ENCODE measurements around the gene ME3.

The ME3 gene

DNA sequence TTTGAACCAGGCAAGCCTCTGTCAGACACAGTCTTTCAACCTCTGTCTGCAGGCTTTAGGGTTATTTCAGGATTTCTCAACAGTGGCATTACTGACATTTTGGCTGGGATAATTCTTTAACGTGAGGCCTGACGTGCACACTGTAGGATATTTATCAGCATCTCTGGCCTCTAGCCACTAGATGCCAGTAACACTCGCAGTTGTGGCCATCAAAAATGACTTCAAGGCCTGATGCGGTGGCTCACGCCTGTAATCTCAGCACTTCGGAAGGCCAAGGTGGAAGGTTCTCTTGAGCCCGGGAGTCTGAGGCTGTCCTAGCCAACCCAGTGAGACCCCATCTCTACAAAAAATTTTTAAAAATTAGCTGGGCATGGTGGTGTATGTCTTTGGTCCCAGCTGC lies 184.7 kb downstream of the ME3 start:
- no peak for DNase-seq (ENCODE audit: low read depth)

DNA sequence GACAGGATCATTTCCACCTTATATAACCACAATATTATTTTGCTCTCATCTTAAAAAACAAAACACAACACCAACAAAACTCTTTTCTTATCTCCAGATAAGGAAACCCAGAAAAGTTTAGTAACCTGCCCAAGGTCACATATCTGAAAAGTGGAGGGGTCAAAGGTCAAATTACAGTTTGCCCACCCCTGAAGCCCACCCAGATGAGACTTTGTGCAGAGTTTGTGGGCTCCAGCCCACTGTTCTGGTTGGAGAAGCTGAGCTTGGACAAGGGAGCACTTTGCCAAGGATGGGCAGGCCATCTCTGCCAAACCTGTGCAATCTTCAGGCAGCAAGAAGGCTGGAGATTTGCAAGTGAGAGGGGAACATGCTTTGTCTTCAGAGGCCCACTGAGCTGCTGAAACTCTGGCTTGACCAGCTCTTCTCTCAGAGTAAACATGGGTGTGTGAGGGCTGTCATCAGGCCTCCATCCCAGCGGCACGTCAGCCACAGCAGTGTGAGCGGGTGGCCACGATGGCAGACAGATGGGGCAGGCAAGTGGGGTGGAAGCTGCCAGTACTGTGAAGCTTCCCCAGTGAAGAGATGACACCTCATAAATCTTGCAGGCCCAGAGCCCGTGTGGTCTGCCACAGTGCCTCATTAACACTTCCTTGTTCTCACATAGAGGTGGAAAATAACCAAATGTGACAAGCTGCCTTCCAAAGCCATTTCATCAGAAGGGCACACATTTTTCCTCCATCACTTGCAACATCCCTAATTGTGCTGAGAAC lies 186.0 kb downstream of the ME3 start:
- DNase-seq (ENCODE audit: low read depth), result no peak

DNA sequence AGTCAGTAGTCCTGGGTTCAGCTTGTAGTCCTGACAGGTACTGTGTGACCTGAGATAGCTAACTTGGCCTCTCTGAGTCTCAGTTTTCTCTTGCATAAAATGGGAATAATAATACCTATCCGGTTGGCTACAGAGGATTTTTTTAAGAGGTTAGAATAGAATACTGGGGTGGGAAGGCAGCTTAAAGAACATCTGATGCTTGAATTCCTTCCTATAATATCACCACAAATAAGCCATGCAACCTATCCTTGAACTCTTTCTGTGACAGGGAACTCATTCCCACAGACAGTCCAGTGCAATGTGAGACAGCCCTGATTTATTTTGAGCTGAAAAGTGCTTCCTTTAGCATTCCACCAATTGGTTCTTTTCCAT lies 187.6 kb downstream of the ME3 start:
- no peak for DNase-seq (ENCODE audit: low read depth)

GRCh38 chr11:86483940-86484794 lies 188.2 kb downstream of the ME3 start:
- no peak for DNase-seq (ENCODE audit: low read depth)

DNA sequence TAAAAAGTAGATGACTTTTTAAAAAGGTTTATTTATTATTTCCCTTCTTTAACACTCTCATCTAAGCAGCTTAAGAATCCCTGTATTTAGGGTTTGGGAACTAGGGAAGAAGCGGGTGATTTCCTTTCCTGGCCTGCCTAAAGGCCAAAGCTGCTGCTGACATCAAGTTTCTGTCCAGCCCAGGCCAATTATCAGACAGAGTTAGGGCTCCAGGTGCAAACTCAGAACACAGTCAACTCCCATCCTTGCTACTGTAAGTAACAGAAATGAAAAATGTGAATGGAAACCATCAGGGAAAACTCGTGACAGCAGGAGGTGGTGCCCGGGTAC lies 188.8 kb downstream of the ME3 start:
- no peak for DNase-seq (ENCODE audit: low read depth)

GRCh38 chr11:86482692-86483091 lies 189.7 kb downstream of the ME3 start:
- DNase-seq (ENCODE audit: low read depth), result no peak

DNA sequence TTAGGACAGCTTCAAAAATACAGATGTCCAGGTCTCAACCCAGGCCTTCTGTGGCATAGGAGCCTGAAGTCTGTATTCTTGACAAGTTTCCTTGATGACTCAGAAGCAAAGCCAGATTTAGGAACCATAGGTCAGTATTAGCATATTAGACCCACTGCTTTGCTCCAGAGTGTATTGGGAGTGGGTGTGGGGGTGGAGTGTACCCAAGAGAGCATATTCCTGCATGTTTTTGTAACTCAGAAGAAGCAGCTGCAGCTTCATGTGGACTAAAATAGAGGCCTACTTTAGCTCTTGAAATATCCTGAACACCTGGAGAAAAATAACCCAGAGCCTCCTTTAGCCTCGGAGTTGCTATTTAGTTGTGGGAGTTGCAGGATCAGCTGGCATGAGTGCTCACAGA lies 191.0 kb downstream of the ME3 start:
- DNase-seq (ENCODE audit: low read depth), result no peak

DNA sequence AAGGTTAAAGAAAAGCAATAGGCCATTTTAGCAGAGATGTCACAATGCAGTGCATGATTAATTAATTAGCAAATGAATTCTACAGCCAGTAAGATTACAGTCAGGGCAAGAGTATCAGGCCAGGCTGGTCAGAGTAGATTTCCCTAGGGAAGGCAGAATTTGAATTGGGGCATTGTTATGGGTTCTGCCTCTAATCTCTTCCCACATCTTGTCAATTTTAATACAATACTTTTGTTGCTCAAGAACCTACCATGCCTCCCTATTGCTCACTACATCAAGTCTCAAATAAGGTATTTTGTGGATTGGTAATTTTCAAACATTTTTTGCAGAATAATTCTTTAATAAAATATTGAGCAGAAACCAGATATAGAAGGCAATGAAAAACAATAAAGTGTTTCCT lies 194.1 kb downstream of the ME3 start:
- no peak for DNase-seq (ENCODE audit: low read depth)

GRCh38 chr11:86477495-86478155 lies 194.8 kb downstream of the ME3 start:
- no peak for DNase-seq (ENCODE audit: low read depth)

DNA sequence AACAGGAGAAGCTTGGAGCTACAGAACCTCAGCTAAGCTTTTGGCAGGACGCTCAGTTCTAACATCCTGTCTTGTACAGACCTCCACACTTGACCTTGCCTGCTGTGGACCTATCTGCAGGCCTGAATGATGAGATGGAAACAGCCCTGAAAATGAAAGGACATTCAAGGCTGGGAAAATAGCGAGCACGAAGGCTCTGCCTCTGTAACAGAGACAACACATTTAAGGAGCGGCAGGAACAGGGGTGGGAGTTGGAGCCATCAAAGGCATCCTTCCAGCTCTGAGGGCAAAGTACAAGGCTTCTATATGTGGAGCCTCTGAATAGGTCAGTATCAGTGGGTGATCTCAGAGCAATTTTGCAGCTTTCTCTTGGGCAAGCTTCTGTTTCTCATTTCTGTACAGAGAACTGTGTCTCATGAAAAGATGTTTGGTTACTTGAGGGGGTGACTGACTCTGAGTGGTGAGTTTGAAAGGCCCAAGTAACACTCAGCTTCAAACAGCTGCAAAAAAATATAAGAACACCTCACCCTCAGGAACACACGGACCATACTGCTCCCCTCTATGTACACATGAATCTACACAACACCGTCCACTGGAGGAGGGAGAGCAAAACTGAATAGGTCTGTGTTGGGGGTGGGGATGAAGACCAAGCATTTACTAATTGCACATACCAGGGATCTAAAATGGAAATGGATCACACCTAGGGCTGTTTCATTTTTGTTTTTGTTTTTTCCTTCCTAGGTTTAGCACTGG lies 196.1 kb downstream of the ME3 start:
- no peak for DNase-seq (ENCODE audit: low read depth)

DNA sequence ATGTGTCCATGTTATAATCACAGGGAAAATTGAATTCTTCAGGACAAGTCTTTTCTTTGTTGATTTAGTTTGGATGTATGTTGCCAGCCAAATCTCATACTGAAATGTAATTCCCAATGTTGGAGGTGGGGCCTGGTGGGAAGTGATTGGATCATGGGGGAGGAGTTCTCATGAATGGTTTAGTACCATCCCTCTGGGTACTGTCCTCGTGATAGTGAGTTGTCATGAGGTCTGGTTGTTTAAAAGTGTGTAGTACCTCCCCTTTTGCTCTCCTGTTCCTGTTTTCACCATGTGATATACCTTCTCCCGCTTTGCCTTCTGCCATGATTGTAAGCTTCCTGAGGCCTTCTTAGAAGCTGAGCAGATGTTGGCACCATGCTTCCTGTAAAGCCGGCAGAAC lies 197.4 kb downstream of the ME3 start:
- DNase-seq (ENCODE audit: low read depth), result no peak

DNA sequence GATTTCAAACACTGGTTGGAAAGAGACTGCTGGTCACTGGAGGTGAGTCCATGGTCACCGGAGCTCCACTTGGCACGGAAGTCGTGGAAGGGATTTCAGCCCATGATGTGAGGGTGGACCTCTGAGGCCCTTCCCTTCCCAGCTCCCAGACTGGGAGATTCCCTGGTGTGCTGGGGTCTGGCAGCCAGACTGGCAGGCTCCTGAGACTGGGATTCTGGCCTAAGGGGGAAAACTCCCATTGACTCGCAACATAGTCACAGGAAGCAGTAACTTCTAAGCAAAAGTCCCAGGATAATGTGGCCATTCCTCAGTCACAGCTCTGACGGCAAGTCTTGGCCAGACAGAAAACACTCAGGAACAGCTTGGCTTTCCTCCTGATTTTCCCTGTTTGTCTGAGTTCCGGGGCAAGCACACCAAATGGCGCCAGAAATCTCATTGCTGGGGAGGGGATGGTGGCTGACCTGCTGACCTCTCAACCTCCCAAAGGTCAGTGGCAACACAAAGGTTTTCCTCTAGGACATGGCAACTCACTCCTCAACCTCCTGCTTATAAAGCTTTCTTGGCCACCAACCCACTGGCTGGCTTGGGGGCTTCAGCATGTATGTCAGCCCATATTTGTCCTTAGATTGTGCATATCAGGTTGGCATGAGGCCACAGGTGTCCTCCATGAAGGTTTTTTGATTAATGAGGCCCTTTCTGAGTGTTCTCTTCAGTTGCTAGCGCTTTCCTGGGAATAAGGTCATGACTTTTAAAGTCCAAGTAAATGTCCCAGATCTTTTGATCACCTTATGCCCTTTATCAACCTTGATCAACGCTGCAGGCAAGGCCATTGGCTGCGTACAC lies 198.2 kb downstream of the ME3 start:
- DNase-seq (ENCODE audit: low read depth), result no peak

- no peak for DNase-seq (ENCODE audit: low read depth)
Measured at GRCh38 chr11:86469491-86470388, 202.7 kb downstream of the ME3 start.

- DNase-seq (ENCODE audit: low read depth), result no peak
Measured at GRCh38 chr11:86468169-86468568, 204.2 kb downstream of the ME3 start.

DNA sequence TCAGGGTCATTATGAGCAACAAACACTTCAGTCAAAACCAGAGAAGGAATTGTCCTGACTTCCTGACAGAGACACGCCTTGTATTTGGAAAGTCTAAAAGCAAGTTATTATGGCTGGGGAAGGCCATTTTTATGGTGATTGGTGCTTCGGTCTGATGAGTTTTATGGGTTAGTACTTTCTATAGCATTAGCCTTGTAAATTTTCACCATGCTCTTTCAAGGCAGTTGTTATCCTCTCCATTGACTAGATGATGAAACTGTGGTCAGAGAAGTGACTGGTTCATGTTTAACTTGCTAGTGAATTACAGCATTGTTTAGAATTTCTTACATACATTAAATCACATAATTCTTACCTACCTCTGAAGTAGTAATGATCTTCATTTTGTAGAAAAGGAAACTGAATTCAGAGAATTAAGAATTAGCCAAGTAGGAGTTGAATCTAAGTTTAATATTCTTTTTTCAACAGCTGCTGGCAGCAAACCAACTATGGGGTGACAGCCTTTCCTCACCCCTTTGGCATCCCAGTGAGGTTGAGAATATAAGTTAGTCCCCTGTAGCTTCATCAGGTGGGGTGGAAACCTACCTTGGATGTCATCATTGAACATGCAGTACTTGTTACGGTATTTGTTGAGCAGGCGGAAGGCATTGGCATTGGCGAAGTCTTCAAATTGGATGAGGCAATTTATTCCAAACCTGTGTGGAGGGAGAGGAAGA lies 207.8 kb downstream of the ME3 start:
- DNase-seq (ENCODE audit: low read depth), result no peak

DNA sequence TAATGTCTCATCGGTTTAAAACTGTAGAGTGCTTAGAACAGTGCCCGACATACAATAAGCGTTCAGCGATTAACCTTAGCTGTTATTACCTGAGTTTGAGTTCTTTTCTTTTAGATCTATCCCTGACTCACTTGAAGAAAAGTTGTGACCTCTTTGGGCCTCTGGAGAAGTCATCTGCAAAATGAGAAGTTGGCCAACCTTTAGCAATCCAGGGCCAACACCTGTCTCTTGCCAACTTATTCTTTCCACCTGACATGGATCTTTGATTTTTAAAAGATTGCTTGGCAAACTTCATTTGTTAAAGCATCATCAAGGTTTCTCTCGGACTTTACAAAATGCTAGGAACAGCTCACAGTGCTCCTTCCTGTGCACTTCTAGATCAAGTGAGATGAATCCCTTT lies 208.5 kb downstream of the ME3 start:
- DNase-seq (ENCODE audit: low read depth), result no peak

- no peak for DNase-seq (ENCODE audit: low read depth)
Measured at GRCh38 chr11:86463120-86463519, 209.3 kb downstream of the ME3 start.

DNA sequence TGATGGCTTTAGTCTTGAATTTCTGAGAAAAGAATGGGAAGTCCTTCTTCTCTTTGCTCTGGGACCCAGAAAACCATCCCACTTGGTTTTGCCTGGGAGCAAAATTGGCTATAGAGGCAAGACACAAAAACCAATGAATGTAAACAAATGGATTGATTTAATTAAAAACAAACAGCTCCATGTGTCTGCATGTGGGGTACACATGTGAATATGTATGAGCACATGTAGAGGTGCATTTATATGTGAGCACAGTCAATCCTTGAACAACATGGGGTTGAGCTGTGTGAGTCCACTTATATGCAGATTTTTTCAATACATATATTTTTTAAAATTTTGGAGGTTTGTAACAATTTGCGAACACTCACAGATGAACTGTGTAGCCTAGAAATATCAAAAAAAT lies 210.5 kb downstream of the ME3 start:
- DNase-seq (ENCODE audit: low read depth), result no peak

DNA sequence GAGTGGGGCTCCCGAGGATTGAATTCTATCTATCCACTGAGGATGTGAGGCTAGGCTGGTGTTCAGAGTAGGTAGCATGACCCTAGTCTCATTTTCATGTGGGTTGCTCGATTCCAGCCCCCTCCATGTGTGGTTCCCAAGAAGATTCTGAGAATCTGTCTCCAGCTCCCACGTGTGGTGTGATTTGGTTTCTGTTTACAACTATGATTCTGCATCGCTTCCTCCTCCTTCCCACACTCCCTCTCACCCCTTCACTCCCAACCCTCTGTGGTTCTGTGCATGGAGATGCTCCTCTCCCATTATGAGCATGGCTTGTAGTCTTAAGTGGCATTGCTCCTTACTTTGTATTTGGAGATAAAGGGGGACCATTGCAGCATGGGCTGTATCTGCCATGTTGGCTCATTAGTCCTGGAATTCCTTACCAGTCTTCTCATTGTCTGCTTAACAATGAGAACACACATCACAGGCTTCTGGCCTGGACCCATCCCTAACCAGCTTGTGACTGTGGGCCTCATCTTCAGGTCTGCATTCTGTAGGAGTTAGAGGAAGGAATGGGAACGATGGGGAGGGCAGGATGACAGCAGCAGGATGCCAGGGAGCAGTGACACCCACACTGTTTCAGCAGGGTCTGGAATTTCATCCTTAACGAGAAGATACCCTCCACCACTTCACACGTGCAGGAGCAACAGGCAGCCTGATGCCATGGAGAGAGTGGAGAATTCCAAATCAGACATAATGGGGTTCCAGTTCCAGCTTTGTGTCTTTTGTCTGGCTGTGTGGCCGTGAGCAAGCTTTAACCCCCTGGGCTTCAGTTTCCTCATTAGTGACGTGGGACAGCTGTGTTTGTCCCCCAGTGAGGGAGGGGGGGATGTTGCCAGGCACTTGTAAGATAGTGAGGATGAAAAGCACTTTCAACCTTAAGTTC lies 211.7 kb downstream of the ME3 start:
- no peak for DNase-seq (ENCODE audit: low read depth)
